Cardiac muscle cell (in vitro differentiated cells and primary cell): ENCODE results near the gene TPM4. TPM values are rescaled to one million over a fixed set of nuclear protein-coding genes. Genes with fewer than 3 reads are reported as not detected.

Experiments used
- DNase-seq, 2 donors: peaks; one replicate each; pipeline versions ENCODE4 v3.0.0 to v3.0.0-alpha.2; 2010 to 2017; ENCODE audit warnings: low read depth in 1 of 2, low spot score in 1 of 2
- H3K27ac ChIP-seq: fragments of 200-600 bp; sonication (generic); 2 replicates; pipeline ENCODE4 v1.5.1; 2016
- H3K27me3 ChIP-seq: fragments of 200-600 bp; sonication (generic); 2 replicates; pipeline ENCODE4 v1.6.0; 2016; ENCODE audit warnings: control low read depth
- H3K36me3 ChIP-seq: fragments of 200-600 bp; sonication (generic); 2 replicates; pipeline ENCODE4 v1.5.1; 2016; ENCODE audit warnings: control low read depth
- H3K4me1 ChIP-seq: fragments of 200-600 bp; sonication (generic); 2 replicates; pipeline ENCODE4 v1.8.1; 2017; ENCODE audit warnings: low read depth, mild to moderate bottlenecking, mixed run types
- H3K4me3 ChIP-seq: fragments of 200-600 bp; sonication (generic); 2 replicates; pipeline ENCODE4 v1.5.1; 2016; ENCODE audit warnings: mild to moderate bottlenecking
- H3K9me3 ChIP-seq: fragments of 200-600 bp; sonication (generic); 2 replicates; pipeline ENCODE4 v1.5.1; 2017; ENCODE audit warnings: low read depth, mild to moderate bottlenecking, control low read depth
- polyA plus RNA-seq: library from polyadenylated mRNA; unstranded; fragments of >200 nt; fragmentation: Nextera tagmentation; extraction: Ambion mirVana; gene quantifications from 2 replicates; pipeline ENCODE4 v1.2.1, GENCODE V29; 2016
- total RNA-seq: library from RNA; depleted of rRNA; stranded (reverse); fragments of >200 nt; gene quantifications from 2 replicates; pipeline ENCODE4 v1.2.3, GENCODE V29; 2016
- TF ChIP-seq, protein P1 (sequence below): IDR thresholded peaks from 2 replicates; pipeline ENCODE4 v1.5.1; 2012; ENCODE audit warnings: low read depth, mild to moderate bottlenecking, low read length

TPM4 gene
- total and polyA plus RNA-seq, 2 experiments from 2014 or later: 118 to 268 TPM

DNA sequence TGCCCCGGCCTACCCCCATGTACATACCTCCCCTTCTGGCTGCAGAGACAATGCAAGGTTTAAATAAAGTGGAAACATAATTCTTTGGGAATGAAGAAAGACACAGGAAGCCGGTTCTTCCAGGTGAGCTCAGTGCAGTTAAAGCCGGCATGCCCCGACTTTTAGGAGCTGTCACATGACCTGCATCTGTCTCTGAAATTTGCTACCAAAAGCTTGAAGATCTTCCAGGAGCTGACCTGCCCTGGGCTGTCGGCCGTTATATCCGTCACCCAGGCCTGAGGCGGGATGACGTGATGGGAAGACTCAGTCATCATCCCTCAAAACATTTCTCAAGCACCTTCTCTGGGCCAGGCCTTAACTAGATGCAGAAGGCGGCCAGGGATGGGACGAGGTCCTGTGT is 45.7 kb downstream of the TPM4 start:
- H3K27ac ChIP-seq: no peak overlapping the region
- H3K27me3 ChIP-seq: no peaks in the 10 kb centered on the region
- TF ChIP-seq, protein P1, sequence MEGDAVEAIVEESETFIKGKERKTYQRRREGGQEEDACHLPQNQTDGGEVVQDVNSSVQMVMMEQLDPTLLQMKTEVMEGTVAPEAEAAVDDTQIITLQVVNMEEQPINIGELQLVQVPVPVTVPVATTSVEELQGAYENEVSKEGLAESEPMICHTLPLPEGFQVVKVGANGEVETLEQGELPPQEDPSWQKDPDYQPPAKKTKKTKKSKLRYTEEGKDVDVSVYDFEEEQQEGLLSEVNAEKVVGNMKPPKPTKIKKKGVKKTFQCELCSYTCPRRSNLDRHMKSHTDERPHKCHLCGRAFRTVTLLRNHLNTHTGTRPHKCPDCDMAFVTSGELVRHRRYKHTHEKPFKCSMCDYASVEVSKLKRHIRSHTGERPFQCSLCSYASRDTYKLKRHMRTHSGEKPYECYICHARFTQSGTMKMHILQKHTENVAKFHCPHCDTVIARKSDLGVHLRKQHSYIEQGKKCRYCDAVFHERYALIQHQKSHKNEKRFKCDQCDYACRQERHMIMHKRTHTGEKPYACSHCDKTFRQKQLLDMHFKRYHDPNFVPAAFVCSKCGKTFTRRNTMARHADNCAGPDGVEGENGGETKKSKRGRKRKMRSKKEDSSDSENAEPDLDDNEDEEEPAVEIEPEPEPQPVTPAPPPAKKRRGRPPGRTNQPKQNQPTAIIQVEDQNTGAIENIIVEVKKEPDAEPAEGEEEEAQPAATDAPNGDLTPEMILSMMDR: no peak
- H3K4me1 ChIP-seq: no peaks in the 10 kb centered on the region
- no peak for DNase-seq
- H3K9me3 ChIP-seq: no peaks in the 10 kb centered on the region
- no peak overlapping the region for H3K4me3 ChIP-seq
- H3K36me3 ChIP-seq: peaks cover 40% of the 10 kb centered on the region

DNA sequence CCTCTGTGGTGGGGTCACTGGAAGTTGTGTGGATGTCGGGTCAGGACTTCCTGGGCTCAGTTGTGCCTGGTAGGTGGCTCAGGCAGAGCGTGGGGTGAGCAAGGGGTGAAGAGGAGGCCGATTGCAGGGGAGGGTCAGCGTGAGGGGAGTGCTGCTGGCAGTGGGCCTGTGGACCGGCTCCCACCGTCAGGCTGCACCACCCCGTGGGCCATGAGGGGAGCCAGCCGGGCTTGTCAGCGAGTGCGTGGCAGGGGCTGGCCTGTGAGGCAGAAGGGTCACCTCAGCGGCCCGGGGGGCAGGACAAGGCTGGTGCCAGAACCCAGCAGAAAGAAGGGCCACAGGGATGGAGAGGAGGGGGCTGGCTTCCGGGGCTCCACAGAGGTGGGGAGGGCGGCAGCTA is 48.7 kb downstream of the TPM4 start:
- no peak for DNase-seq
- Histone ChIP-seq H3K36me3 (peaks cover 51% of the 10 kb centered on the region), H3K27ac (no peak overlapping the region), H3K9me3 (no peaks in the 10 kb centered on the region), H3K4me1 (no peaks in the 10 kb centered on the region), H3K4me3 (no peak overlapping the region), H3K27me3 (no peaks in the 10 kb centered on the region)
- TF ChIP-seq, protein P1: no peak

DNA sequence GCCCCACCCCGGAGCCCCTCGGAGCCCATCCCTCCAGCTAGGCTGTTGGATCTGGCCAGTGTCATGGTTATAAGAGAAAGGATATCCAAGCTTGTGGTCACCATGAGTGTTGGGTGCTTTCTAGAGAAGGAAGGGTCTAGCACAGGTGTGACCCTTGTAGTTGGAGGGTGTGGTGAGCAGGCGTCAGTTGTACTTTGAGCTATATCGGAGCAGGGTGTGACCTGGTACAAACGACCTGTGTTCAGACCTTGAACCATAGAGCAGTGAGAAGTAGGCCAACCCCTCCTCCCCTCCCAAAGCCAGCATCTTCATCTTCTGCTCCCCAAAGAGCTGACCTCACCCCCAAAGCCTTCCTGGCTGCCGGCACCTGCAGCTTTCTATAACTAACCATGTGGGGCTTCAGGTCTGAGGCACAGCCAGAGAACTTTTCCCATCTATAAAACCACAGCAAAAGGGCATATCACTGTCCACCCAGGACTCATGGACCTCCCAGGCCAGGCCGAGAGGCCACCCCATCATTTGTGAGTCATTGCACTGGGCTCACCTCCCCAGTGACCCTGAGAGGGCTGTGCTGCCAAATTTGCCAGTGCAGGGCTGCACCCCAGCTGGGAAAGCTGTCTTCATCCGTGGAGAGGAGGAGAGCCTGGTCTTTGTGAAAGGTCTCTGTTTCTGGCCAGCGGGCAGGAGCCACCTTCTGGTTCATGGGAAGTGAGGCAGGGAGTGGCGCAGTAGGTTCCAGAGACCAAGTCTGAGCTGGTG is 49.6 kb downstream of the TPM4 start:
- H3K27me3 ChIP-seq: no peaks in the 10 kb centered on the region
- H3K9me3 ChIP-seq: no peaks in the 10 kb centered on the region
- no peak for DNase-seq
- no peaks in the 10 kb centered on the region for H3K4me1 ChIP-seq
- no peak overlapping the region for H3K27ac ChIP-seq
- TF ChIP-seq, protein P1: no peak
- H3K36me3 ChIP-seq: peaks cover 57% of the 10 kb centered on the region
- H3K4me3 ChIP-seq: no peak overlapping the region

DNA sequence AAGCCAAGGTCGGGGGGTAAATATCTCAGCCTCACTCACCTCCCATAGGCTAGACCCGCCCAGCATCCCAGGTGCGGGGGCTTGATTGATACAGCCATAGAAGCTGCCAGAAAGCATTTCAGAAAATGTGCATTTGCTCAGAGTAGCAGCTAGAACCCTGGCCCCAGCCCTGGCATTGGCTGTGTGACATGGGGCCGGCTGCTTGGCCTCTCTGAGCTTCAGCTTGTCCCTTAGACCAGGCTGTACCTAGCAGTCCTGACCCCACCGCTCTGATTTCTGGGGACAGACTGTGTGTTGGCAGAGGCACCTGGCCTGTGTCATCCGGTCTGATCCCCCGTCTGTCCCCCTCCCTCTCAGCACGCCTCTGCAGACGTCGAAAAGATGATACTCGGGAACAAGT is 50.8 kb downstream of the TPM4 start:
- Histone ChIP-seq H3K27ac (no peak overlapping the region), H3K4me3 (no peak overlapping the region), H3K27me3 (no peaks in the 10 kb centered on the region), H3K4me1 (no peaks in the 10 kb centered on the region), H3K9me3 (no peaks in the 10 kb centered on the region), H3K36me3 (peaks cover 46% of the 10 kb centered on the region)
- TF ChIP-seq, protein P1: no peak
- DNase-seq: no peak

DNA sequence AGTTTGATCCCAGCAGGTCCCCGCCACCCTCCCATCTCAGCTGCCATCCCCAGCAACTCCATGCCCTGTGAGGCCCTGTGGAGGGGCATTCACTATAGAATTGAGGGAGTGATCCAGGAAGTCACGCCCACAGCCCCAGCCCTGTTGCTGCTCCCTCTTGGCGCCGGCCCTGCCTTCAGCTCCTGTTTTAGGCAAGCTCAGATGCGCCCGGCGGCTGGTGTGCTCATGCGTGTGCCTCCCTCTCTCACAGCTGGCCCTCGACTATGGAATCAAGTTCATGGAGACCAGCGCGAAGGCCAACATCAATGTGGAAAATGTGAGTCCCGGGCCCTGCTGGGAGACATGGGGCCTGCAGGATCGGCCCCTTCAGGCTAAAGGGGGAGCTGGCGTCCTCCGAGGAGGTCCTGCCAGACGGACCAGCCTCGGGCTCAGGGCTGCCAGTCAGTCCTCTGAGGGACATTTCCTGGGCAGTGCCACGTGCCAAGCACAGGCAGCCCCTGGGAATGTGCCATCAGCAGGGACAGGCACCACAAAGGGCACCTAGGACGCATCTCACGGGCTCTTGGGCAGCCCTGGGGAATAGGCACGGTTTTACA is 51.6 kb downstream of the TPM4 start:
- Histone ChIP-seq H3K4me3 (no peak overlapping the region), H3K4me1 (no peaks in the 10 kb centered on the region), H3K36me3 (peaks cover 45% of the 10 kb centered on the region), H3K9me3 (no peaks in the 10 kb centered on the region), H3K27me3 (no peaks in the 10 kb centered on the region), H3K27ac (no peak overlapping the region)
- TF ChIP-seq, protein P1: no peak
- DNase-seq: no peak
